GM19193 (cell line): ENCODE results near the gene QPCTL.

Experiments
- POLR2A ChIP-seq: IDR thresholded peaks from 4 replicates; pipeline ENCODE4 v1.6.1; 2011; ENCODE audit not compliant: insufficient read depth, insufficient read length; ENCODE audit errors: extremely low read depth

The QPCTL gene

DNA sequence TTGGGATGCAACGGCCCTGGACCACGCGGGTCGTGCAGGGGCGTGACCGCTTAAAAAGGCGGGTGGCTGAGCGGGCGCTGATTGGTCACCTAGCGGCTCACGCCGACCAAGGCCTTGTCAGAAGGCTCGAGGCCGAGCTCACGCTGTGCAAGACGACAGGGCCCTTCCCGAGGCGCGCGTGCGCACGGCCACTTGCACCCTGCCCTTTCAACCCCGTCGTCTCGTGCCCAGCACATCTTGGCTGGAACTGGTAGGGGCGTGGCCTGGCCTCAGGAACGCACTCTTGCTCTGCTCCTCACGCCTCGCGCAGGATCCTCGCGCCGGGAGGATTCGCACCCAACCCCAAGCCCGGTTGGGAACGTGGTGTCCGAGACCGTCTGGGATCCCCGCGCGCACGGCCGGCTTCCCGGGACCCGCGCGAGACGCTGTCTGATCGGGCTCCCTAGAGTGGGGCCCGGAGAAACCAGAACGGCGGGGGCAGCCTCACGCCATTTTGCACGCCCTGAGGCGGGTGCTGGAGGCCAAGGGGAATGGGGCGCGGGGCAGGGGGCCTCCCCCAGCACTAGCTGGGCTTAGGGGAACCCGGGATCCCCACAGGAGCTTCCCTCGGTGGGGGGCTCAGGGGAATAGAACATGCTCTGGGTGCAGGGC, 40.8 kb downstream of the QPCTL start, which contains the start of gene MEIOSIN:
TSS of gene MEIOSIN (plus strand) at position 280 of the 651 bp plus-strand sequence. CDS start 1,938 bp downstream, outside the sequence.
- no peak for TF ChIP-seq POLR2A

- TF ChIP-seq POLR2A, result no peak
Measured at GRCh38 chr19:45739498-45740439, 47.3 kb downstream of the QPCTL start.

- no peak for TF ChIP-seq POLR2A
Measured at GRCh38 chr19:45742969-45743368, 50.5 kb downstream of the QPCTL start.

- TF ChIP-seq POLR2A, result no peak
Measured at GRCh38 chr19:45745606-45746005, 53.1 kb downstream of the QPCTL start.

- TF ChIP-seq POLR2A, result no peak
Measured at GRCh38 chr19:45746866-45747265, 54.4 kb downstream of the QPCTL start.

DNA sequence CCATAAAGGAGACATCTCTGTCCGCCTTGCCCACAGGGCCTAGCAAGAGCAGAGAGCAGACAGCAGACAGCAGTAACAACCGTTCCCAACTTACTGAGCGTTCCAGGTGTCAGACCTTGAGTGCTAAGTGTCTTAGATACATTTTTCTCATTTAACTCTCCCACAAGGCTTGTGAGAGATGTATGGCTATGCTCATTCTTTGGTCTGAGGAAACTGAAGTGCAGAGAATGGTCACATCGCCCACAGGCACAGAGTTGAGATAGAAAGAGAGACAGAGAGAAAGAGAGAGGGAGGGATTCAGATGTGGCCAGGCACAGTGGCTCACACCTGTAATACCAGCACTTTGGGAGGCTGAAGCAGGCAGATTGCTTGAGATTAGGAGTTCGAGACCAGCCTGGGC, 55.0 kb downstream of the QPCTL start:
- no peak for TF ChIP-seq POLR2A

- no peak for TF ChIP-seq POLR2A
Measured at GRCh38 chr19:45752639-45753038, 60.2 kb downstream of the QPCTL start.

DNA sequence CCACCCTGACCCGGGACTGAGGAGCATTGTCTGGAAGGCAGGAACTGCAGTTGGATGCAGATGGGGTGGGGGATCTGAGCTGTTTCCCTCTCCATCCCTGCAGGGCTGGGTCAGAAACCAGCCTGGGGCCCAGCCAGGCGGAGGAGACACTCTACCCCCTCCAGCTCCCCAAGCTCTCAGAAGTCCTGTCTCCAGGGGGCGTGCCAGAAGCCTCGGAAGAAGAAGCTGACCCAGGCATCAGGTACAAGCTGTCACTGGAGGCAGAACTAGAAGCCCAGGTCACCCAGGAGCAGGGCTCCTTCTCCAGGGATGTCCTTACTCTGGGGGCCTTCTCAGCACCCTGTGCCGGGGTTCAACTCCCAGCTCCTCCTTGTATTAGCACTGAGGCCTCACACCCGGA, 61.1 kb downstream of the QPCTL start:
- TF ChIP-seq POLR2A, result no peak
